COLO668 (cell line): ENCODE data around the gene FBL.

ENCODE experiments used
- DNase-seq: peaks from one replicate; lab custom pipeline; 2025; ENCODE audit not compliant: unreplicated experiment; lab: John Stamatoyannopoulos, UW

FBL gene

DNA sequence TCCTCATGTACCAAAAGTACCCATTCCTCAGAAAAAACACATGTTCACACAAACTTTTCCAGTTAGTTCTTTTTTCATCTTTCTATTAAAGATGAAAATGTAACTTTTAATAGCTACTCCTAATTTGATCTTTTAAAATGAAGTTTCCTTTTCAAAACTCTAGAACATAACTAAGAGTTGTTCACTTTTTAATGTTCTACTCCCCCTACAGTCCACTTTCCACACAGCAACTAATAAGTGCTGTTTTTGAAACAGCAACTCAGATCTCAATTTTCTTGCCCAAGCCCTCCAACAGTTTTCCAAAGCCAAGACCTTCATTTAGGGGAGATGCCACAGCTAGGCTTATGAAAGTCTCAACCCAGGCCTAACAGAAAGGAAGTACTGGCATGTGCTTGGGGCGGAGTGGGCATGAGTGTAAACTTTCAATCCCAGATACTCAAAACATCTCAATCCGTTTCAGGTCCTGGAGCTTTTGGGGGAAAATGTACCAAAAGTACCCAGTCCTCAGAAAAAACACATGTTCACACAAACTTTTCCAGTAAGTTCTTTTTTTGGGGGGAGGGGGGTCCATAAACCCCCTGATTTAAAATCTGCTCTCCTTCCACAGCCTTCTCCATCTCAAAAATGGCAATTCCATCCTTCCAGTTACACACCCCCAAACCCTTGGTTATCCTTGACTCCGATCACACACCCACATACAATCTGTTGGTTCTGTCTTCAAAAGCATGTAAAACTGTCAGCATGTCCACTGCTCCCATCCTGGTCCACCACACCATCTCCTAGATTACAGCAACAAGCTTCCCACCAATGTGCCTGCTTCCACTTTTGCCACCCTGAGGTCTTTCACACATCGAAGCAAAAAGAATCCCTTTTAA lies 2.0 kb downstream of the FBL start:
- peak; percentile 10 for DNase-seq

- no peak for DNase-seq
Observed at GRCh38 chr19:39842693-39843435, 3.3 kb downstream of the FBL start.

GRCh38 chr19:39841041-39841440 lies 5.1 kb downstream of the FBL start:
- DNase-seq = no peak

- DNase-seq = no peak
Observed at GRCh38 chr19:39840492-39840891, 5.7 kb downstream of the FBL start.

DNA sequence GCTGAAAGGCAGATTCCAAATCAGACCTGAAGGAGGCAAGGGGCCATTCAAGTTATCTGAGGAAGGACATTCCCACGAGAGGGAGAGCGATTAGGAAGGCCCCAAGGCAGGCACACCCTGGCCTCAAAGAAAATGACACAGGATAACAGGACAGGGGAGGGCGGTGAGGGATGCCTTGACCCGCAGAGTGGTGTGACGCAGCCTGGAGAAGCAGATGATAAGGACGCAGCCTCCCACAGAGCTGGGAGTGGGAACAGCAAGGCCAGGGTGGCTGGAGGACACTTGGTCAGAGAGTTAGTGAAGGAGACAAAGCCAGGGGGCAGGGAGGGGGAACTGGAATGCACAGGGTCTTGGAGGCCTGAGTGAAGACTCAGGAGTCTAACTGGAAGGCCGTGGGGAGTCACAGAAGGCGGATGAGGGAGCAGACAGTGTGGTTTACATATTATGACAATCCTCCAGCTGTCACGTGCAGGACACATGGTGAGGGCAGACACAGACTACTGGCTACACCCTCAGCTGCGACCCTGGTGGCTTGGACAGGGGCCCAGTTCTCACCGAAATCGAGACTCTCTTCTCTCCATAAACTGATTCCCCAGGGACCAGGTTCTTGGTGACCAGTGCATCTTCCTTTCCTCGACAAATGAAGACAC lies 6.4 kb downstream of the FBL start:
- no peak for DNase-seq

DNA sequence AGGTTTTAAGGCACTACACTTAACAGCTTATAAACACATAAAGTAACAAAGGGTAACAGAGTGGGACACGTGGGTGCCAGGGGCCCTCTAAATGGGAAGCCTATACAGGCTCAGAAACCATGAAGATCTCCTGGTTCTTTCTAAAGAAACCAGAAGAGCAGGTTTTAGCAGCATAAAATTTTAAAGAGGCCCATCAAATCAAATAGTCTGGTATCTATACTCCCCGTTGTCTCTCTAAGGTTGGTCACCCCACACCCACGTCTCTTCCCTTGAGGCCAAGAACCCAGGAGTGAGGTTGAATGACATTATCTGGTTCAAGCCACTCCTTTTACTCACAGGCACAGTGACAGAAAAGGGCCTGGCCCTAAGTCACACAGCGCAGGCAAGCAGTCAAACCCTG lies 7.6 kb downstream of the FBL start:
- DNase-seq = no peak

- DNase-seq = no peak
Observed at GRCh38 chr19:39837978-39838377, 8.2 kb downstream of the FBL start.

GRCh38 chr19:39834287-39834841 lies 11.8 kb downstream of the FBL start:
- DNase-seq = no peak

GRCh38 chr19:39833464-39834286 lies 12.5 kb downstream of the FBL start, which contains the start of gene DYRK1B:
Gene DYRK1B, minus strand, starts transcription at chr19:39834162. Its CDS starts 2,295 bp downstream, at chr19:39831867.
- DNase-seq = peak; percentile 96

DNA sequence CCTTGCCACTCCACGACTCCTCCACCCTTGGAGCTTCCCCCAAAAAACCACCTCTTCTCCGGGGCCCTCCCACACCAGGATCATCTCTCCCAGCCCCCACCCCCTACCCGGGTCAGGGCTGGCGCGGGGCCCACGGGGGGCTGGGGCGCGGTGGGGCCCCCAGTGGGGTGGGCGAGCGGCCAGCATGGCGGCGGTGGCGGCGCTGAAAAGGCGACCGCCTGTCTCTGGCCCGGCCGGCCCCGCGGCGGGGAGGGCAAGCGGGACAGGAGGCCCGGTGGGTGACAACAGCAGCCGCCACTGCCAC lies 13.1 kb downstream of the FBL start:
- DNase-seq = no peak

GRCh38 chr19:39832341-39833083 lies 13.7 kb downstream of the FBL start:
- DNase-seq = no peak

DNA sequence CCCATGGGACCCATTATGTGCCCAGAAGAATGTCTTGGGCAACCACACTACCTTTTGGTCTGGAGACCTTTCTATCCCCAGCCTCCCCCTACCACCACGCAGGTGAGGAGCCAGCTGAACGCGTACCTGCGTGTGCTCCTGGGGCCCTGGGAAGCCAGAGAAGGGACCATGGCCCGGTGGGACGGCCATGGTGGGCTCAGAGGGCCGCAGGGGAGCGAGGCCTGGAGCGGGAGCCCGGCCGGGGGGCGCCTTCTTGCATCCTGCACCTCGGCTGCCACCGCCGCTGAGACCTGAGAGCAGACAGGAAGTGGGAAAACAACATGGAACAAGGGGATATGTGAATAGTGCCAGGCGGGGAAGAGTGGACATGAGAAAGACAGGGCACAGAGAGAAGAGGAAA lies 14.5 kb downstream of the FBL start:
- no peak for DNase-seq

- no peak for DNase-seq
Observed at GRCh38 chr19:39830847-39831246, 15.3 kb downstream of the FBL start.

GRCh38 chr19:39830406-39830805 lies 15.8 kb downstream of the FBL start:
- no peak for DNase-seq

DNA sequence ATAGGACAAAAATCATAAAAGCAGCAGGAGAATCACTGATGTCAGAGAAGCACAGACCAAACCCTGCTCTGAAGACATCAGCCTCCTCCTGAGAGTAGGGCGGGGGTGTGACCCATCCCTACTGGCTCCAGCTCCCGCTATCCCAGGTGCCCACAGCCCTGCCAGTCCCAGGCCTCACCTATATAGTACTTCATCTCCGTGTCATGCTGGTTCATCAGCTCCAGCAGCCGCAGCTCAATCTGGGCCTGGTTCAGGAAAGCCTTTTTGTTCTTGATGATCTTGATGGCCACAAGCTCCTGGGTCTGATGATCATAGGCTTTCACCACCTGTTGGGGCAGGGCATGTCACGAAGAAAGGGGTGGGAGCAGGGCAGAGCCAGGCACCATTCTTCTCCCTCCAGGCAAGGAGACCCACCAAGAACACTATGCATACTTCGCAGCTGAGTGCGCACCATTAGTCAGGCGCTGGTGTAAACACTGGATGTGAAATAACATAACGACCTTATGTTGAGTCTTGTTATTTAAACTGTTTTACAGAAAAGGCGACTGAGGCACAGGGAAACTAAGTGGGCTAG lies 16.4 kb downstream of the FBL start:
- no peak for DNase-seq

GRCh38 chr19:39828654-39829032 lies 17.5 kb downstream of the FBL start:
- no peak for DNase-seq

GRCh38 chr19:39828015-39828653 lies 18.0 kb downstream of the FBL start:
- DNase-seq = peak; percentile 90

DNA sequence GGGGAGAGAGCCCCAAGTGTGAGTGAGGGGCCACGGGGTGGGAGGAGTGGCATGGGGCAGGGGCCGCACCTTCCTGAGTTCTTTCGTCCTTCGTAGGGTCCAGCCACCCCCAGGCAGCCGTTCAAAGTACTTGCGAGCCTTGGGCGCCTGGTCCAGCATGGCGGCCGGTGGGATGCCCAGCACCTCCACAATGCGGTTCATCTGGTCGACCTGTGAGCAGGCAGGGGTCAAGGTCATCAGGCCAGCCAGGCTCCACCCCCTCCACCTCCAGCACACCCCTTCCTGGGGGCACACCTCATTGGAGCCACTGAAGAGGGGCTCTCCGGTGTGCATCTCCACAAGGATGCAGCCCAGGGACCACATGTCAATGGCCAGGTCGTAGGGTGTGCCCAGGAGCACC lies 19.0 kb downstream of the FBL start:
- DNase-seq = no peak

DNA sequence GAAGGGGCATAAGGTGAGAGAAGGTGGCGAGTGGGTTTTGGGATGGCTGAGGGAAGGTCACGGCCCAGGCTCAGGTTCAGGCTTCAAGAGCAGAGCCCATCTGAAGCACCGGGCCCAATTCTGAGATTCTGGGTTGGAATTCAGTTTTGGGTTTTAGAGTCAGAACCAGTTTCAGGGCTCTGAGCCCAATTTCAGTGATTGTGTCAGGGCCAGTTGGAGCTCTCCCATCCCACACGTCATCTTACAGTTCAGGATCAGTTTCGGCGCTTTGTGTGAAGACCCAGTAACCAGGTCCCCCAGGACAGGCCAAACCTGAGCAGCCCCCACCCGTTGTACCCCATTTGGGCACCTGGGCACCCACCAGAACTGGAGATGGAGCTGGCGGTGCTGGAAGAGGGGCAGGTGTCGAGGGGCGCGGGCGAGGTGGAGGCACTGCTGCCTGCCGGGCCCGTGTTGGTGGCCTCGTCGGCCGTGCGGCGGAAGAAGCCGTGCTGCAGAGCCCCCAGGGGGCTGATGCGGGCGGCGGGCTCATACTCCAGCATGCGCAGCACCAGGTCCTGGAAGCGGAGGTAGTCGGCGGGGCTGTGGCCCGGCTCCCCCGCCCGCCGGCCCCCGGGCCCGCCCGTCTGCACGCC lies 19.8 kb downstream of the FBL start:
- DNase-seq = no peak
